ENCODE measurements around the gene IRX2.

Gene IRX2

DNA sequence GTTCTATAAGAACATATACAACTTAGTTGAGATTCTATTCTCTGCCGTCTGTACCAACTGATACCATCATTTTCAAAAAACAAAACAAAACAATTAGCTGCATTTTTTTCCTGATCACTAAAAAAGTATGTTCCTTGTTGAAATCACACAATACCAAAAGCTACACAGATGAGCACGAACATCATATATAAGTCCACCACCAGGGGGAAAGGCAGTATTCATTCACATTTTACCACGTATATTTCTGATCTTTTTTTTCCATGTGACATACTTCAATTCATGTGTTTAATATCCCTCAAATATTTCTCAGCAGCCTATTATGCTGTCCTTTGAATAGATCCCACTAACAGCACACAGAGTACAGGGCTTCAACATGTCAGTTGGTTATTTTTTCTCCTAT is 40.6 kb downstream of the IRX2 start:
- no peak overlapping the region for H3K14ac ChIP-seq (ENCODE audit: low read length in 2 of 2)
- no peak overlapping the region for H3K4me3 ChIP-seq (ENCODE audit: insufficient read depth in 1 of 2, low read depth in 1 of 2, low read length in 2 of 2)
- H2AK5ac ChIP-seq (ENCODE audit: low read length, severe bottlenecking): no peak overlapping the region
- no peaks in the 10 kb centered on the region for H3K79me1 ChIP-seq (replicated peaks; ENCODE audit: low read length, poor library complexity, severe bottlenecking)
- H3K4me1 ChIP-seq (ENCODE audit: control insufficient read depth, insufficient read depth, low read depth, low read length): no peaks in the 10 kb centered on the region
- no peak overlapping the region for H2AFZ ChIP-seq (ENCODE audit: low read depth, low read length)
- no peaks in the 10 kb centered on the region for H3K9me3 ChIP-seq (ENCODE audit: control insufficient read depth, low read length)
- no peak overlapping the region for H3K23ac ChIP-seq (ENCODE audit: low read length in 2 of 2)
- DNase-seq: no peak
- H4K8ac ChIP-seq (ENCODE audit: low read length): no peak overlapping the region
- no peak overlapping the region for H2BK5ac ChIP-seq (ENCODE audit: low read depth, low read length, poor library complexity, severe bottlenecking)
- peaks cover 0 to 26% of the 10 kb centered on the region in 2 experiments for H3K27me3 ChIP-seq (ENCODE audit: control insufficient read depth in 1 of 2, insufficient read depth in 1 of 2, low read length in 2 of 2)
- no peak overlapping the region for H2BK12ac ChIP-seq (ENCODE audit: low read length in 2 of 2)
- no peak overlapping the region for H3K27ac ChIP-seq (ENCODE audit: low read length, poor library complexity, severe bottlenecking)
- H3K9ac ChIP-seq (ENCODE audit: low read length): no peak overlapping the region
- no peak overlapping the region for H3K18ac ChIP-seq (ENCODE audit: low read depth in 1 of 2, low read length in 2 of 2)
- no peak overlapping the region for H3K4ac ChIP-seq (ENCODE audit: low read depth in 1 of 2, low read length in 2 of 2)
- H3K36me3 ChIP-seq (ENCODE audit: control insufficient read depth in 1 of 2, insufficient read depth in 2 of 2, low read depth in 1 of 2, low read length in 2 of 2): no peaks in the 10 kb centered on the region
- 75% methylated on average over 3 of the region's 3 CpGs for WGBS
- H4K91ac ChIP-seq (ENCODE audit: low read length): no peak overlapping the region
- H2BK120ac ChIP-seq (ENCODE audit: low read depth, low read length): no peak overlapping the region
- H3K4me2 ChIP-seq (ENCODE audit: low read length, poor library complexity, severe bottlenecking): no peak overlapping the region
- no peak overlapping the region for H2BK15ac ChIP-seq (ENCODE audit: low read depth, poor library complexity, severe bottlenecking)

DNA sequence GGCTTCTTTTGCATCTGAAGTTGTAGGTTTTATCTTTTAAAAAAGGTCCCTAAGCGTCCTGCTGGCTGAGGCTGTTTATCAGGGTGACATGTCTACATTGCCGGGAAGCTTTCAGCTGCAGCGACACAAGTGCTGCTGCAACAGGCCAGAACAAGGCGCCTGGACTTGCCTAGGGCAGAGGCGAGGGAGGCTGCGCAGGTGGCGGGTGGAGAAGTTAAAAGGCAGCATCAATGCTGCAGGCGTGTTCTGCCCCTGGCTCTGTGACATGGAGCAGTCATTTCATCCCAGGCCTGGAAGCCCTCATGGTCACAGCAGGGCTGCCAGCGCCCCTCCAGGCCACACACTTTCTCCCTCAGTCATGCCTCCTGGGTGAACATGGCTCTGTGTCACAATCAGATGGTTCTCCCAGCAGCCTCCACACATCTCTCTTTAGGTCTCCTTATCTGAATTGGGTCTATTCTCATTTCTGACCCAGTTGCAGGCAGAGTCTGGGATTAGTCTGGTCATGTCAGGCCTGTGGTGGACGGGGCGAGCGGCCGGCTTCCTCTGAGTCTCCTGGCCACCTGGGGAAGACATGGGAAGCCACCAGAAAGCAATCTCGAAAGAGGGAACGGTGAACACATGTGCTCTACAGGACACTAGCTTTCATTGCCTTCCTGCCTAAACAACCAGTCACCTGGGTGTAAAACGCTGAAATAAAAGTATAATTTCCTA is 41.3 kb downstream of the IRX2 start:
- Histone ChIP-seq H2BK120ac (ENCODE audit: low read depth, low read length) (no peak overlapping the region), H3K4me1 (ENCODE audit: control insufficient read depth, insufficient read depth, low read depth, low read length) (no peaks in the 10 kb centered on the region), H3K9me3 (ENCODE audit: control insufficient read depth, low read length) (no peaks in the 10 kb centered on the region), H3K14ac (ENCODE audit: low read length in 2 of 2) (no peak overlapping the region), H2BK5ac (ENCODE audit: low read depth, low read length, poor library complexity, severe bottlenecking) (no peak overlapping the region), H3K9ac (ENCODE audit: low read length) (no peak overlapping the region), H4K8ac (ENCODE audit: low read length) (no peak overlapping the region), H2AFZ (ENCODE audit: low read depth, low read length) (no peak overlapping the region), H2BK15ac (ENCODE audit: low read depth, poor library complexity, severe bottlenecking) (no peak overlapping the region), H3K18ac (ENCODE audit: low read depth in 1 of 2, low read length in 2 of 2) (no peak overlapping the region), H4K91ac (ENCODE audit: low read length) (no peak overlapping the region), H3K4ac (ENCODE audit: low read depth in 1 of 2, low read length in 2 of 2) (no peak overlapping the region), H3K23ac (ENCODE audit: low read length in 2 of 2) (no peak overlapping the region), H3K27me3 (ENCODE audit: control insufficient read depth in 1 of 2, insufficient read depth in 1 of 2, low read length in 2 of 2) (peaks cover 0 to 26% of the 10 kb centered on the region in 2 experiments), H3K79me1 (replicated peaks; ENCODE audit: low read length, poor library complexity, severe bottlenecking) (no peaks in the 10 kb centered on the region), H2AK5ac (ENCODE audit: low read length, severe bottlenecking) (no peak overlapping the region), H3K4me3 (ENCODE audit: insufficient read depth in 1 of 2, low read depth in 1 of 2, low read length in 2 of 2) (no peak overlapping the region), H2BK12ac (ENCODE audit: low read length in 2 of 2) (no peak overlapping the region), H3K4me2 (ENCODE audit: low read length, poor library complexity, severe bottlenecking) (no peak overlapping the region), H3K36me3 (ENCODE audit: control insufficient read depth in 1 of 2, insufficient read depth in 2 of 2, low read depth in 1 of 2, low read length in 2 of 2) (no peaks in the 10 kb centered on the region), H3K27ac (ENCODE audit: low read length, poor library complexity, severe bottlenecking) (no peak overlapping the region)
- WGBS: 77% methylated on average over 15 of the region's 16 CpGs
- DNase-seq: no peak

DNA sequence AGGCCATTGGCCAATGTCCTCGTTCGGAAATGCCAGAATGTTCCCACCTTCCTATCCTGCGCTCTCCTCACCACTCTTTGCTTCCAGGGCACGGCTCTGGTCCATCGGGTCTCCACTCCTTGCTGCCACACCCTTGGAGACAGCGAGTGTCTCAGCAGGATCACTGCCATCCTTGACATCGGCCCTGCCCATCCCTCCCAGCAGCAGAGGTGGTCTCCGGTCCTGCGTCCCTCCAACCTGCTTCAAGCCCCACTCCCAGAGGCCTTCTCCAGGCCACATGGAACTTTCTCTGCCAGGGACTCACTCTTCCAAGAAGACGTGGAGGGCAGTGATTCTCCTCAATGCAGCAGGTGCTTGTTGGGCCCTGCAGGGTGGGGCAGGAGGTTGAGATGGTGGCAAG is 42.7 kb downstream of the IRX2 start:
- Histone ChIP-seq H3K4me3 (ENCODE audit: insufficient read depth in 1 of 2, low read depth in 1 of 2, low read length in 2 of 2) (no peak overlapping the region), H3K36me3 (ENCODE audit: control insufficient read depth in 1 of 2, insufficient read depth in 2 of 2, low read depth in 1 of 2, low read length in 2 of 2) (no peaks in the 10 kb centered on the region), H3K79me1 (replicated peaks; ENCODE audit: low read length, poor library complexity, severe bottlenecking) (no peaks in the 10 kb centered on the region), H3K4me1 (ENCODE audit: control insufficient read depth, insufficient read depth, low read depth, low read length) (no peaks in the 10 kb centered on the region), H3K4me2 (ENCODE audit: low read length, poor library complexity, severe bottlenecking) (no peak overlapping the region), H3K4ac (ENCODE audit: low read depth in 1 of 2, low read length in 2 of 2) (no peak overlapping the region), H2AFZ (ENCODE audit: low read depth, low read length) (no peak overlapping the region), H3K27me3 (ENCODE audit: control insufficient read depth in 1 of 2, insufficient read depth in 1 of 2, low read length in 2 of 2) (peaks cover 0 to 23% of the 10 kb centered on the region in 2 experiments), H4K91ac (ENCODE audit: low read length) (no peak overlapping the region), H2BK5ac (ENCODE audit: low read depth, low read length, poor library complexity, severe bottlenecking) (no peak overlapping the region), H3K18ac (ENCODE audit: low read depth in 1 of 2, low read length in 2 of 2) (no peak overlapping the region), H2BK15ac (ENCODE audit: low read depth, poor library complexity, severe bottlenecking) (no peak overlapping the region), H3K27ac (ENCODE audit: low read length, poor library complexity, severe bottlenecking) (no peak overlapping the region), H3K9me3 (ENCODE audit: control insufficient read depth, low read length) (no peaks in the 10 kb centered on the region), H4K8ac (ENCODE audit: low read length) (no peak overlapping the region), H3K9ac (ENCODE audit: low read length) (no peak overlapping the region), H3K14ac (ENCODE audit: low read length in 2 of 2) (no peak overlapping the region), H2AK5ac (ENCODE audit: low read length, severe bottlenecking) (no peak overlapping the region), H2BK120ac (ENCODE audit: low read depth, low read length) (no peak overlapping the region), H2BK12ac (ENCODE audit: low read length in 2 of 2) (no peak overlapping the region), H3K23ac (ENCODE audit: low read length in 2 of 2) (no peak overlapping the region)
- WGBS: 81% methylated on average over 10 of the region's 10 CpGs
- no peak for DNase-seq

DNA sequence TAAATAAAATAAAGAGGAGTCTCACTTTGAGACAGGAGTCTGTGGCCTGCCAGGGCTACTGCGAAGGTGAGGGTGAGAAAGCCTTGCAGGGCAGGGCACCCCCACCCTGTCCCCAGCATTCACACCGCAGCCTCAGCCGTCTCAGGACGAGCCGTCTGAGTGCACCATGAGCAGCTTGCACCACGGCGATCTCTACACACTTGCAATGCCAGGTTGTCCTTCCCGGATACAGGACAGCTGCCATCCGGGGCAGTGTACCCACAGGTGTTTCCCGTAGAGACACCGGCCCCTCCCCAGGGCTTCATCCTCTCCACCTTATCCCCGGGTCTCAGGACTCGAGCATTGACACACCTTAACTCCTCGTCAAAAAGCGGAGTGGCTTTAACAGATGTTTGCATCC is 43.3 kb downstream of the IRX2 start:
- no peak overlapping the region for H2BK5ac ChIP-seq (ENCODE audit: low read depth, low read length, poor library complexity, severe bottlenecking)
- H4K8ac ChIP-seq (ENCODE audit: low read length): no peak overlapping the region
- H3K36me3 ChIP-seq (ENCODE audit: control insufficient read depth in 1 of 2, insufficient read depth in 2 of 2, low read depth in 1 of 2, low read length in 2 of 2): no peaks in the 10 kb centered on the region
- no peak overlapping the region for H3K9ac ChIP-seq (ENCODE audit: low read length)
- no peak for DNase-seq
- WGBS: 90% methylated on average over 15 of the region's 15 CpGs
- no peak overlapping the region for H3K18ac ChIP-seq (ENCODE audit: low read depth in 1 of 2, low read length in 2 of 2)
- no peak overlapping the region for H2BK15ac ChIP-seq (ENCODE audit: low read depth, poor library complexity, severe bottlenecking)
- H3K4me3 ChIP-seq (ENCODE audit: insufficient read depth in 1 of 2, low read depth in 1 of 2, low read length in 2 of 2): no peak overlapping the region
- H3K9me3 ChIP-seq (ENCODE audit: control insufficient read depth, low read length): no peaks in the 10 kb centered on the region
- H3K23ac ChIP-seq (ENCODE audit: low read length in 2 of 2): no peak overlapping the region
- no peak overlapping the region for H3K27ac ChIP-seq (ENCODE audit: low read length, poor library complexity, severe bottlenecking)
- no peak overlapping the region for H2BK12ac ChIP-seq (ENCODE audit: low read length in 2 of 2)
- no peaks in the 10 kb centered on the region for H3K79me1 ChIP-seq (replicated peaks; ENCODE audit: low read length, poor library complexity, severe bottlenecking)
- H3K14ac ChIP-seq (ENCODE audit: low read length in 2 of 2): no peak overlapping the region
- no peak overlapping the region for H2AK5ac ChIP-seq (ENCODE audit: low read length, severe bottlenecking)
- H3K4ac ChIP-seq (ENCODE audit: low read depth in 1 of 2, low read length in 2 of 2): no peak overlapping the region
- no peak overlapping the region for H4K91ac ChIP-seq (ENCODE audit: low read length)
- no peak overlapping the region for H3K4me2 ChIP-seq (ENCODE audit: low read length, poor library complexity, severe bottlenecking)
- no peaks in the 10 kb centered on the region for H3K4me1 ChIP-seq (ENCODE audit: control insufficient read depth, insufficient read depth, low read depth, low read length)
- H3K27me3 ChIP-seq (ENCODE audit: control insufficient read depth in 1 of 2, insufficient read depth in 1 of 2, low read length in 2 of 2): peaks cover 0 to 22% of the 10 kb centered on the region in 2 experiments
- no peak overlapping the region for H2BK120ac ChIP-seq (ENCODE audit: low read depth, low read length)
- H2AFZ ChIP-seq (ENCODE audit: low read depth, low read length): no peak overlapping the region
